Measurements from ENCODE around the gene PLEKHS1.

DNA sequence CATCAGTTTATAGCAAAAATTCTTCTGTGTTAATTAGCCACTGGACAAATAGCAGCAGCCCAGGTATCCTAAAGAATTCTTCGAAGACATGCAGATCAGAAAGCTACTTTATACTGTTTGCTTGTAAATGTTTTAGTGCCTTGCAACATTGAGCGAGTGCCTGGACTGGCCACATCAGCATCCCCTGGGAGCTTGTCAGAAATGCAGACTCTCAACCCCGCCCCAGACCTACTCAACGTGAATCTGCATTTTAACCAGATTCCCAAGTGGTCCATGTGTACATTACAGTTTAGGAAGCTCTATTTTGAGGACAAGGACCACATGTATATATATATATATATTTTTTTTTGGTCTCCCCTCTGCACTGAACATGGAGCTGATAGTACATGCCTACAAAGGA, 18.5 kb upstream of the PLEKHS1 start:
- no peak for TF ChIP-seq EZH2 (IDR thresholded peaks at IDR 0.05; ENCODE audit: low read depth)
- TF ChIP-seq, protein P1, sequence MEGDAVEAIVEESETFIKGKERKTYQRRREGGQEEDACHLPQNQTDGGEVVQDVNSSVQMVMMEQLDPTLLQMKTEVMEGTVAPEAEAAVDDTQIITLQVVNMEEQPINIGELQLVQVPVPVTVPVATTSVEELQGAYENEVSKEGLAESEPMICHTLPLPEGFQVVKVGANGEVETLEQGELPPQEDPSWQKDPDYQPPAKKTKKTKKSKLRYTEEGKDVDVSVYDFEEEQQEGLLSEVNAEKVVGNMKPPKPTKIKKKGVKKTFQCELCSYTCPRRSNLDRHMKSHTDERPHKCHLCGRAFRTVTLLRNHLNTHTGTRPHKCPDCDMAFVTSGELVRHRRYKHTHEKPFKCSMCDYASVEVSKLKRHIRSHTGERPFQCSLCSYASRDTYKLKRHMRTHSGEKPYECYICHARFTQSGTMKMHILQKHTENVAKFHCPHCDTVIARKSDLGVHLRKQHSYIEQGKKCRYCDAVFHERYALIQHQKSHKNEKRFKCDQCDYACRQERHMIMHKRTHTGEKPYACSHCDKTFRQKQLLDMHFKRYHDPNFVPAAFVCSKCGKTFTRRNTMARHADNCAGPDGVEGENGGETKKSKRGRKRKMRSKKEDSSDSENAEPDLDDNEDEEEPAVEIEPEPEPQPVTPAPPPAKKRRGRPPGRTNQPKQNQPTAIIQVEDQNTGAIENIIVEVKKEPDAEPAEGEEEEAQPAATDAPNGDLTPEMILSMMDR (conservative IDR thresholded peaks at IDR 0.05) = no peak

All from PC-9 (cell line).